GM18526 (cell line): ENCODE measurements around the gene PRDM8.

ENCODE experiments used
- POLR2A ChIP-seq: IDR thresholded peaks from 3 replicates; pipeline ENCODE4 v1.6.1; 2011; ENCODE audit not compliant: insufficient read length; ENCODE audit errors: extremely low read depth

Gene PRDM8

DNA sequence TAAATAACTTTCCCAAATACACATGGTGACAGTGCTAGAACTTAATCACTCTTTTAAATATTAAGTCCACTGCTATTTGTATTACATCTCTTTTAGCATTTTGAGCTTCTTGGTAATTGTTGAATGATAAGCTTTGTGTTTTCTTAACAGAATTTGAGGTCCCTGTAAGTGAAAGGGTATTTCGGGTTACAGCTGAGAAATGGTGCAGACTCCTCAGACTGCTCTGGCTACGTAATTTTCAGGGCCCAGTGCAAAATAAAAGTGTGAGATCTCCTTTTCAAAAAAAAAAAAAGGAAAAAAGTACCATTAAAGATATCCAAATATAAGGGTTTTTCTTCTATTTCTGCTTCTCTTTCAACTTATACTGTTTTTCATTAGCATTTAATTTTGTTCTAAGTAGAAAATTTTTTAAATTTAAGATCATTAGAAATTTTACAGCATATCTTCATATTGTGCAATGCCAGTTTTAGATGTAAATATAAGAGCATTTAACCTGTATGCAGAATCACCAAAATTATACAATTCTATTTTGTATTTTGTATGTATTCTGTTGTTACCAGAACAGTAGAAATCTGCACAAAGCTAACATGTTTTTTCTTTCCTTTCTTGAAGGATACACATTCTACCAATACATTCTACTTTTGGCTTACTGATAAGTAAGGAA is 35.5 kb downstream of the PRDM8 start:
- TF ChIP-seq POLR2A, result no peak

DNA sequence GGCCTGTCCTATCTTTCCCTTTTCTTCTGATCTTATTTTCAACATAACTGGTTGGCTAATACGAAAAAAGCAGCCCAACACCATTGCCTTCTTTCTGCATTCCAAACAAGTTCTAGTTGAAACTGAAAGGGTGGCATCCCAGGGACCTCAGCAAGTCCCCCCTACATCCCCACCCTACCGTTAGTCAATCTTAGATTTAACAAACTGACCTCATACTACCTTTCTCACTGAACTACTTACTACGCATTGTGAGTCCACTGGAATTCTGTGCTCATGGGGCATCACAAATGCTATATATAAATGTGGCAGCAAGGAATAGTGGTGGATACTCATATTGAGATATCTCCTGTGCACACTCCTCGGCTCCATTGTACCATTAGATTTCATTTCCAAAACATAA is 36.1 kb downstream of the PRDM8 start:
- TF ChIP-seq POLR2A, result no peak

DNA sequence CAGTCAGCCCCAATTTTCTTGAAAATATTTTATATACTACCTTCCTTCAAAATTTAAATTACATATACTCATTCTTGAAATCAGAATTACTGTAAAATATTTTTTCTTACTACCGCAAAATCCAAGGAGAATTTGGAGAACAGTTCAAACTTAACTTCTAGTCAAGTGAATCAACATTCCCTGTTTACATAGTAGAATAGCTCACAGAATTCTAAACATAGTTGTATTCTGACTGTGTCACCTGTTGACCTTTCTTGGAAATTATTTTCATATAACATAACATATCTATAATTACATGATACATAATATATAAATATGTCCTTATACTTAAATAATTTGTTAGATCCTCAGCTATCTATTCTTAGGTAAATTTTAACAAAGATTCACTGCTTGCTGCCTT is 38.1 kb downstream of the PRDM8 start:
- TF ChIP-seq POLR2A, result no peak

DNA sequence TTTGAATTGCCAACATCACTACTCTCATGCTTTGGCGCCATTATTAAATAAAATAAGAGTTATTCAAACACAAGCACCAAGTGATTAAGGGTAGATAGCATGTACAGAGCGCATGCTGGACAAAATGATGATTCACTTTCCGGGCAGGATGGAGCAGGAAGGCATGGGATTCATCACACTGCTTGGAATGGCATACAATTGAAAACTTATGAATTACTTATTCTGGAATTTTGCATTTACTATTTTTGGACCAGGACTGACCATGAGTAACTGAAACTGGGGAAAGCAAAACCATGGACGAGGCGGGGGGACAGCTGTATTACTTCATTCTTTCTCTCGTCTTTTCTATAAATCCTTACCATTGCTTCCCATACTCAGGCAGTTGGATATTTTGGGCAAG is 40.7 kb downstream of the PRDM8 start:
- TF ChIP-seq POLR2A, result no peak

DNA sequence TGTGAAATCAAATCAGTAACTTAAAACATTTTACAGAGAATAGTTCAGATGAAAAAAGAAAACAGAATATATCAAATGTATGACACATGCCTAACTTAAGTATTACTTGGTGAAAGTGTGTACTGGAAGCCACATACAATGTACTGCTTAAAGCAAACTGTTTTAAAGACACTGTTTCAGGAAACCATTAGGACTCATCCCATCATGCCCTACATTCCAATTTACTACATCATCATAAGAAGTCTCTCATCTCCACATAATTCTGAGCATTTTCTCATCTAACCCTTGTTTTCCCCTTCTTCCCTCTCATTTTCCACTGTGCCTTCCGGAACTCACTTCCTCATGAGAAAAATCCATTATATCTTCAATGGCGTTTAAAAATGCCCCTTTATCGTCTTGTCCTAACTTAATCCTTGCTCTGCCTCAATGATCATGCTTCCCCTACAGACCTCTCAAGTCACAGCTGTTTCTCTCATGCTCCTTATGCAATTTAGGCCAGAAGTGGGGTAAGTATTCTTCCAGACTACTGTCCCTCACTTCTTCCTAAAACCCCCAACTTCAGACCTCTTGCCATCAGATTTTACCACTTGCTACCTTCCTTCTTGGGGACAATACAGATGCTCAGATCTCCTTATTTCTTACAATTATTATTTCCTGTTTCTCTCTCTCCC is 42.3 kb downstream of the PRDM8 start:
- TF ChIP-seq POLR2A, result no peak

DNA sequence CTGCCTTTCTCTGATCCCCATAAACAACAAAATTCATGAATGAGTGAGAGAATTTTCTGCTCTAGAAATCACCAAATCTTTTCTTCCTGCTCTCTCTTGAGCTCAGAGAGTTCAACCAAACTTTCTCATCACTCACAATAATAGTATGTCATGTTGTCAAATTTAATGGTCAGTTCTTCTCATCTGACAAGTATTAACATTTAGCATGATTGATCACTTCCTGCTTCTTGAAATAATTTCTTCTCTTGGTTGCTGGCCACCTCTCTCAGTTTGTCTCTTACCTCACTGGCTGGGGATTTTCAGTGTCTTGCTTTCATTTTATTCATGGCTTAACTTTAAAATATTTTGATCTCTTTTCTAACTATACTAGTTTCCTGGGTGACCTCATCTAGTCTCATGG is 43.7 kb downstream of the PRDM8 start:
- no peak for TF ChIP-seq POLR2A

DNA sequence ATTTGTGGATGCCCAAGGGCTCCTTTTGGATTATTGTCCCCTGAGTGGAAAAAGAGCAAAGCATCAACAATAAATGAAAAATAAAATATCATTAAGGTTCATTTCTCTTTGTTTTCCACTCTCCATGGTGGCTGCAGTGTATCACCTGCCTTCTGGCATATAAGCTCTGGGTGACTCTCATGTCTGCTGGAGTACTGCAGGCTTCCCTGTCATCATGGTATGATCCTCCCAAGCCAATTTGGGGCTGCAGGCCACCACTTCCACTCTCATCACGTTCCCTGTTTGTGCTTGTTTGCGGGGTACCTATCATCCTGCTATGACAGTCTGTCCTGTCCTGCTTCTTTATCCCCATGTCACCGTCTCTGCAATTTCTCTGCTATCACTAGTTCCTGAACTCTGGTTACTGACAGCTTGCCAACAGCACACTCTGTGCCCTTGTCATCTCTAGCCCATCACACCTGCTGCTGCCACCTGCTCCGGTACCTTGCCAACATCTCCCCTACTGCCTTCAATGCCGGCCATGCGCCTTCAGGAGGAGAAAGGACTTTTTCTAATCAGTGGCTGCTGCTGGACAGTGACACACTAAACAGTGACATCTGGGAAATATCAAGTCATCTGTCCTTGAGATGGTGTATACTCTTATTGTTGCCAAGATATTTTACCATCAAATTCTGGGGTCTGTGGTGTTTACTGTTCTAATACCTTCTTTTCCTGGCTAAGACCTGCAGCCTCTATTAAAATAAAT is 46.1 kb downstream of the PRDM8 start:
- TF ChIP-seq POLR2A, result no peak

DNA sequence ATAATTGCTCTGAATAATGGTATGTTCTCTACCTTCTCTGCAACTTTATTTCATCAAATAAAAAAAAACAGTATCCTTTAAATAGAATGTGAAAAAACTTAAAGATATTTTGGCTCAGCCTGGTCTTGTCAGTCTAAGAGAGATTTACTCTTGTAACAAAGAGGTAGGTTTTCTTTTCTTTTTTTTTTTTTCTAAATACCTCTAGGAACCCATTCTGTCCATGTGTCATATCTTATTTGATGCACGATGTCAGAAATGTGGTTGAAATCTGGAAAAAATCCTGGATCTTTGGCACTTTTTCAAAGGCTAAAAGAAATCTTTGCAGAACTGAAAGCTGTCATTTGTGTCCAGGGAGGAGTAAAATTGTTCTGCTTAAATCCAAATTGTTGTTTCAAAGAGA is 51.8 kb downstream of the PRDM8 start:
- no peak for TF ChIP-seq POLR2A

DNA sequence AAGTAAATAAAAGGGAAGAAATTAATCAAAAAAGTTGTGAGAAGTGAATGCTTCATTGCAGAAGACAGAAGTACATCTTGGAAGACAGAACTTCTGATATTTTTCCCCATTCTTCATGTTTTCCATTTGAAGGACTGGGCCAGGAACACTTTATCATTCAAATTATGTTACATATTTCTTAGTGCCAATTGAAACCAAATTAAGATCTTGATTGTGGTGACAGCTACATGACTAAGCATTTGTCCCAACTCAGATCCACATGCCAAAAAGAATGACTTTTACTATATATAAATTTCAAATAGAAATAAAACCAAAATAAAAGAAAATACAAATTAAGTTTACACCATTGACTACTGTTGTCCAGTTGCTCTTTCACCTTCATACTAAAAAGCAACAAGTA is 55.1 kb downstream of the PRDM8 start:
- TF ChIP-seq POLR2A, result no peak

DNA sequence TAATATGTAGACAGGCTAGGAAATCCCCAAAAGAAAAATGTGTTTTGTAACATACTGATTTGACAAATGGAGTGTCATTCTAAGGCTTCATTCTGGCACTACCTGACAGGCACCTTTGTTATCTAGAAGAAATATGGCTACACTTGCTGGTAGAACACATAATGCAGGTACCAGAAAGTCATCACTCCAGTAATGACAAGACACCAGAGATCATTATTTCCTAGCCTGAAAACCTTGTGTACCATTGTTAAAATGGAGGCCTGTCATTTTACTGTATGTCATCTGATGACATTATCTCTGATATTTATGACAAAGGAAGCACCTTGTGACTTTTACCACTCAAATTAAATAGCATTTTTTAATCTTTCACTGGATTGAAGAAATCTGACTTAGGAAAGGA is 55.6 kb downstream of the PRDM8 start:
- TF ChIP-seq POLR2A, result no peak

DNA sequence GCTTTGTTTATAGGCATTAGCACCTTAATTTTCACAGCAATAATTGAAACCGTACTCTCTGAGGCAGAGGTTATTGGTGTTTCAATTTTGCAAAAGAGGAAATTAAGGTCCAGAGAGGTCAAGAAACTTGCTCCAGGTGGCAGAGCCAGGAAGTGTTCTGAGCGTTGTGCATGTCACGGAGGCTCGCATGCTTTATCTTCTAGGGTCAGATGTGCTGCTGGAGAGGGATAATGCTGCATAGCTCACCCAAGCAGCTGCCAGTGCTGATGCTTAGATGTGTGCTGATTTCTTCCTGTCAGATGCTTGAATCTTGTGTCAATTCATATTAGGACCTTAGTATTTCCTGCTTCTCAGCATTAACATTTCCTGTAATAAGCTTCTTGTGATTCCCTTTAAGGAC is 56.2 kb downstream of the PRDM8 start:
- no peak for TF ChIP-seq POLR2A
